ENCODE data around the gene TRAF3IP3. TPM values are rescaled to one million over a fixed set of nuclear protein-coding genes. Genes with fewer than 3 reads are reported as not detected.

TRAF3IP3 gene
- total and polyA plus RNA-seq, 2 of the 13 experiments (the other 11 are each of a cell fraction or from before 2014, with no cell fraction given) = not detected

GRCh38 chr1:209785592-209785991, 29.7 kb downstream of the TRAF3IP3 start (continued):
- TF ChIP-seq AHDC1 (CRISPR knock-in tag; IDR thresholded peaks at IDR 0.05; ENCODE audit: borderline replicate concordance) = no peak
- TF ChIP-seq ZFP36 (IDR thresholded peaks at IDR 0.05; ENCODE audit: borderline replicate concordance, low read depth, low read length, partially characterized antibody) = no peak
- no peak for TF ChIP-seq ZNF343 (CRISPR knock-in tag; IDR thresholded peaks at IDR 0.05)
- TF ChIP-seq PLSCR1 (CRISPR knock-in tag; IDR thresholded peaks at IDR 0.05; ENCODE audit: borderline replicate concordance) = no peak

GRCh38 chr1:209786146-209786545, 30.3 kb downstream of the TRAF3IP3 start:
- H3K79me2 ChIP-seq (ENCODE audit: insufficient read depth, low read length) = no peaks in the 10 kb centered on the region
- 33% methylated on average over 4 of the region's 4 CpGs for WGBS (ENCODE audit: low lambda C conversion rate)
- no peak overlapping the region for H3K4me3 ChIP-seq (replicated peaks in 1 of 3; ENCODE audit: insufficient read depth in 1 of 3, low read depth in 2 of 3, low read length in 3 of 3)
- ATAC-seq (no peak), FAIRE-seq (no peak), DNase-seq (ENCODE audit: low spot score) (no peak)
- intact Hi-C loops (cut with micrococcal nuclease; ENCODE audit: unreplicated experiment) (no loop called here), in situ Hi-C loops (cut with HindIII; ENCODE audit: extremely low pct_ligation_motif_present, low pct_unique_long_range_greater_than_20kb) (no loop called here)
- H3K4me2 ChIP-seq (ENCODE audit: low read depth, low read length) = no peak overlapping the region
- no peak overlapping the region for H2AFZ ChIP-seq (ENCODE audit: low read length)
- no peak overlapping the region for H3K9ac ChIP-seq (ENCODE audit: insufficient read depth, low read depth, low read length)
- BruUV-seq (replicated peaks) = no TSS peak
- no peaks in the 10 kb centered on the region for H4K20me1 ChIP-seq (ENCODE audit: insufficient read depth, low read length)
- no peaks in the 10 kb centered on the region for H3K36me3 ChIP-seq (replicated peaks in 1 of 2; ENCODE audit: control insufficient read depth in 1 of 2, insufficient read depth in 2 of 2, low read length in 2 of 2)
- CTCF ChIA-PET (ENCODE audit: low intra/inter-chr PET ratio, low total read pairs) = no interaction called here
- no peaks in the 10 kb centered on the region for H3K9me3 ChIP-seq (ENCODE audit: low read length)
- POLR2A ChIA-PET = no interaction called here
- peaks cover 21% of the 10 kb centered on the region for H3K4me1 ChIP-seq (ENCODE audit: insufficient read depth, low read length)
- peaks cover 0 to 3% of the 10 kb centered on the region in 2 experiments; a peak in 1 of 5 replicates for H3K27me3 ChIP-seq (ENCODE audit: control insufficient read depth in 1 of 2, insufficient read depth in 2 of 2, low read length in 2 of 2)
- no peak overlapping the region for H3K27ac ChIP-seq (ENCODE audit: extremely low read length, insufficient read depth, low read length)
- TF ChIP-seq FIP1L1 (IDR thresholded peaks at IDR 0.05; ENCODE audit: borderline replicate concordance, insufficient read depth, low read depth, low read length) (no peak), ZSCAN30 (CRISPR knock-in tag; IDR thresholded peaks at IDR 0.05) (no peak), SALL1 (CRISPR knock-in tag; IDR thresholded peaks at IDR 0.05) (no peak), SIX4 (CRISPR knock-in tag; IDR thresholded peaks at IDR 0.05) (no peak), BRF2 (CRISPR knock-in tag; IDR thresholded peaks at IDR 0.05) (no peak), ZNF605 (CRISPR knock-in tag; IDR thresholded peaks at IDR 0.05) (no peak), ATF5 (CRISPR knock-in tag; IDR thresholded peaks at IDR 0.05; ENCODE audit: low read depth) (no peak), MAZ (IDR thresholded peaks at IDR 0.05; ENCODE audit: borderline replicate concordance, low read depth, low read length) (no peak), MAZ (CRISPR knock-in tag; IDR thresholded peaks at IDR 0.05; ENCODE audit: low read depth) (no peak)

Measured in HepG2 (cell line).